ENCODE data around the gene PRKAG2.

DNA sequence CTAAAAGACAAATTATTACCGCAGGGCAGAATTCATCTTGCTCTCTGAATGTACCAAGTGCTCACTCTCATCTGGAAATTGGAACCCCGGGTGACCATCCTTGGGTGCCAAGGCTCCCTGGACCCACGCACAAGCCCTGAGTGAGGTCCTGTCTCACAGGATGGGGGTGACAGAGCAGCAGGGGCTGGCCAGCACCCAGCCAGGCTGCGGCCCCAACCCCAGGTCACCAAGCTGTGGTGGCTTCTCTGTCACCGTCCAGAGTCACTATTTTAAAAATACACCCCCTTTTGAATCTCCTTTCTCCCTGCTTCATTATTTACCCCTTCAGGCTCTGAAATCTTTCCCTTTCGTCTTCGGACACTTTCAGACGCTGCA lies 148.6 kb downstream of the PRKAG2 start:
- TF ChIP-seq, protein P1, sequence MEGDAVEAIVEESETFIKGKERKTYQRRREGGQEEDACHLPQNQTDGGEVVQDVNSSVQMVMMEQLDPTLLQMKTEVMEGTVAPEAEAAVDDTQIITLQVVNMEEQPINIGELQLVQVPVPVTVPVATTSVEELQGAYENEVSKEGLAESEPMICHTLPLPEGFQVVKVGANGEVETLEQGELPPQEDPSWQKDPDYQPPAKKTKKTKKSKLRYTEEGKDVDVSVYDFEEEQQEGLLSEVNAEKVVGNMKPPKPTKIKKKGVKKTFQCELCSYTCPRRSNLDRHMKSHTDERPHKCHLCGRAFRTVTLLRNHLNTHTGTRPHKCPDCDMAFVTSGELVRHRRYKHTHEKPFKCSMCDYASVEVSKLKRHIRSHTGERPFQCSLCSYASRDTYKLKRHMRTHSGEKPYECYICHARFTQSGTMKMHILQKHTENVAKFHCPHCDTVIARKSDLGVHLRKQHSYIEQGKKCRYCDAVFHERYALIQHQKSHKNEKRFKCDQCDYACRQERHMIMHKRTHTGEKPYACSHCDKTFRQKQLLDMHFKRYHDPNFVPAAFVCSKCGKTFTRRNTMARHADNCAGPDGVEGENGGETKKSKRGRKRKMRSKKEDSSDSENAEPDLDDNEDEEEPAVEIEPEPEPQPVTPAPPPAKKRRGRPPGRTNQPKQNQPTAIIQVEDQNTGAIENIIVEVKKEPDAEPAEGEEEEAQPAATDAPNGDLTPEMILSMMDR (IDR thresholded peaks at IDR 0.05; ENCODE audit: low read length): no peak
- TF ChIP-seq EZH2 (IDR thresholded peaks at IDR 0.05; ENCODE audit: borderline replicate concordance, low read length): no peak

Measured in OCI-LY1 (cell line).